Thoracic aorta (tissue), 2 donors: Measurements from ENCODE around the gene MKNK1. TPM values are rescaled to one million over a fixed set of nuclear protein-coding genes. Genes with fewer than 3 reads are reported as not detected.

Source experiments
- ATAC-seq: fragments of 150-250 bp; one replicate; pipeline ENCODE4 v1.8.0; 2017; ENCODE audit warnings: low read depth; ENCODE audit not compliant: insufficient number of reproducible peaks, low FRiP score
- DNase-seq: peaks from one replicate; pipeline ENCODE4 v3.0.0-alpha.2; 2020; ENCODE audit warnings: low spot score
- H3K27ac ChIP-seq, 2 donors: fragments of 200-600 bp; sonication (generic); 1 replicate in 1 of 2; 2 replicates in 1 of 2; pipeline ENCODE4 v1.5.1; 2016; ENCODE audit warnings: mild to moderate bottlenecking in 2 of 2, moderate library complexity in 2 of 2
- H3K27me3 ChIP-seq: fragments of 200-600 bp; sonication (generic); replicated peaks from 2 replicates; pipeline ENCODE4 v1.6.0; 2016; ENCODE audit warnings: mild to moderate bottlenecking; ENCODE audit not compliant: insufficient read depth
- H3K36me3 ChIP-seq: fragments of 200-600 bp; sonication (generic); one replicate; pipeline ENCODE4 v1.5.1; 2016
- H3K4me1 ChIP-seq, 2 donors: fragments of 200-600 bp; sonication (generic); 1 replicate in 1 of 2; 2 replicates in 1 of 2; pipeline versions ENCODE4 v1.5.1 to v1.6.0; 2016; ENCODE audit warnings: low read depth in 2 of 2, mild to moderate bottlenecking in 1 of 2; ENCODE audit not compliant: control insufficient read depth in 1 of 2
- H3K4me3 ChIP-seq: fragments of 200-600 bp; sonication (generic); 2 replicates; pipeline ENCODE4 v1.5.1; 2016; ENCODE audit warnings: mild to moderate bottlenecking
- H3K9me3 ChIP-seq: fragments of 200-600 bp; sonication (generic); 2 replicates; pipeline ENCODE4 v1.5.1; 2016
- total RNA-seq, 2 donors: library from RNA; depleted of rRNA; stranded (reverse); fragments of >200 nt; gene quantifications; one replicate each; pipeline versions ENCODE4 v1.1.0 to v1.2.3, GENCODE V29; 2016
- TF ChIP-seq, protein P1 (sequence below): fragments of 200-600 bp; sonication (generic); IDR thresholded peaks from one replicate; pipeline ENCODE4 v1.5.1; 2019; ENCODE audit warnings: antibody characterized with exemption

Gene MKNK1
- total RNA-seq, 2 donors from 2014 or later = 95.9 to 118 TPM

- H3K9me3 ChIP-seq = no peaks in the 10 kb centered on the region
- TF ChIP-seq, protein P1, sequence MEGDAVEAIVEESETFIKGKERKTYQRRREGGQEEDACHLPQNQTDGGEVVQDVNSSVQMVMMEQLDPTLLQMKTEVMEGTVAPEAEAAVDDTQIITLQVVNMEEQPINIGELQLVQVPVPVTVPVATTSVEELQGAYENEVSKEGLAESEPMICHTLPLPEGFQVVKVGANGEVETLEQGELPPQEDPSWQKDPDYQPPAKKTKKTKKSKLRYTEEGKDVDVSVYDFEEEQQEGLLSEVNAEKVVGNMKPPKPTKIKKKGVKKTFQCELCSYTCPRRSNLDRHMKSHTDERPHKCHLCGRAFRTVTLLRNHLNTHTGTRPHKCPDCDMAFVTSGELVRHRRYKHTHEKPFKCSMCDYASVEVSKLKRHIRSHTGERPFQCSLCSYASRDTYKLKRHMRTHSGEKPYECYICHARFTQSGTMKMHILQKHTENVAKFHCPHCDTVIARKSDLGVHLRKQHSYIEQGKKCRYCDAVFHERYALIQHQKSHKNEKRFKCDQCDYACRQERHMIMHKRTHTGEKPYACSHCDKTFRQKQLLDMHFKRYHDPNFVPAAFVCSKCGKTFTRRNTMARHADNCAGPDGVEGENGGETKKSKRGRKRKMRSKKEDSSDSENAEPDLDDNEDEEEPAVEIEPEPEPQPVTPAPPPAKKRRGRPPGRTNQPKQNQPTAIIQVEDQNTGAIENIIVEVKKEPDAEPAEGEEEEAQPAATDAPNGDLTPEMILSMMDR = no peak
- no peak overlapping the region for H3K27ac ChIP-seq
- no peak for ATAC-seq
- H3K4me3 ChIP-seq = no peak overlapping the region
- no peaks in the 10 kb centered on the region for H3K27me3 ChIP-seq
- H3K4me1 ChIP-seq = no peaks in the 10 kb centered on the region
- DNase-seq = no peak
- no peaks in the 10 kb centered on the region for H3K36me3 ChIP-seq
These were observed 87.7 kb downstream of the MKNK1 start for GRCh38 chr1:46516200-46516950.

GRCh38 chr1:46515576-46515975 lies 88.5 kb downstream of the MKNK1 start:
- TF ChIP-seq, protein P1 = no peak
- H3K27me3 ChIP-seq = no peaks in the 10 kb centered on the region
- H3K4me3 ChIP-seq = no peak overlapping the region
- H3K36me3 ChIP-seq = no peaks in the 10 kb centered on the region
- no peaks in the 10 kb centered on the region for H3K4me1 ChIP-seq
- ATAC-seq (no peak), DNase-seq (no peak)
- H3K9me3 ChIP-seq = no peaks in the 10 kb centered on the region
- no peak overlapping the region for H3K27ac ChIP-seq

GRCh38 chr1:46513536-46513935 lies 90.5 kb downstream of the MKNK1 start:
- DNase-seq (no peak), ATAC-seq (no peak)
- Histone ChIP-seq H3K9me3 (no peaks in the 10 kb centered on the region), H3K27me3 (no peaks in the 10 kb centered on the region), H3K4me1 (no peaks in the 10 kb centered on the region), H3K27ac (no peak overlapping the region), H3K4me3 (no peak overlapping the region), H3K36me3 (no peaks in the 10 kb centered on the region)
- TF ChIP-seq, protein P1 = no peak

DNA sequence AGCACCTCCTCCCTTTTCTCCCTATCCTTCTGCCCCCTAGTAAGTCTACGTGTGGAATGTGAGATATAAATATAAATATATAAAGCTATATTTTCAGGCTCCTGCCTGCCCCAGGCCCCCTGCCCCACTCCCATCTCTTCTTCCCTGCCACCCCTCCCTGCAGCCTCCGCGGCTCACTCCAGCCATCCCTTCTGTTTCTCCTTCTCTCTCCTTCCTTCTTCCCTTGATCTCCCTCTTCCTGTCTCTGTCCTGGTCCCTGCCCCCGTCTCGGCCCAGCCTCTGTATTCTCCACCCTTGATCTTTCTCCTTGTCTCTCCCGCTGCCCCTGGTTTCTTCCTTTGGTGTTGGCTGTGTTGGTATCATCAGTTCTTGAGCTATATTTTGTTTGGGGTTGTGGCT lies 91.3 kb downstream of the MKNK1 start:
- no peak for ATAC-seq
- no peak overlapping the region for H3K27ac ChIP-seq
- H3K36me3 ChIP-seq = no peaks in the 10 kb centered on the region
- no peak for DNase-seq
- no peak overlapping the region for H3K4me3 ChIP-seq
- no peaks in the 10 kb centered on the region for H3K4me1 ChIP-seq
- TF ChIP-seq, protein P1 = no peak
- no peaks in the 10 kb centered on the region for H3K27me3 ChIP-seq
- H3K9me3 ChIP-seq = no peaks in the 10 kb centered on the region

GRCh38 chr1:46512135-46512791 lies 91.8 kb downstream of the MKNK1 start:
- no peaks in the 10 kb centered on the region for H3K36me3 ChIP-seq
- TF ChIP-seq, protein P1 = no peak
- H3K27ac ChIP-seq = no peak overlapping the region
- H3K4me1 ChIP-seq = no peaks in the 10 kb centered on the region
- no peak overlapping the region for H3K4me3 ChIP-seq
- H3K27me3 ChIP-seq = no peaks in the 10 kb centered on the region
- H3K9me3 ChIP-seq = no peaks in the 10 kb centered on the region
- DNase-seq = no peak
- no peak for ATAC-seq
